ENCODE data around the gene ST6GAL1.

DNA sequence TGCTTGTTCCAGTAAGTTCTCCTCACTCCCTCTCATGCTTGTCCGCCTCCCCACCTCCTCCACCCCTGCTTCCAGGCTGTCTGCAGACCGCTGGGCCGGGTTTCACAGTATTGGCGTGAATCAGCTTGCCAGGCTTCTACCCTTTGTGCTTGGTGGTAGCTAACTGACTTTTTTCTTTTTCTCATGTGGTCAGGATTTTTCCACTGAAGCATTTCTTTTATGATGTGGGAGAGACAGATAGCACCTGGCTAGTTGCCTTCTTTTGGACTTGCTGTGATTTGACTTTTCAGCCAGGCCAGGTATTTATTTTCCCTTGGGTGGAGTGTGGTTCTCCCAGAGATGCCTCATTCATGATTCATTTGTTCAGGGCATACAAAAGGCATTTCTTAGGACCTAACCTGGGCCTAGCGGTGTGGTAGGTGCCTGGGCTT lies 60.6 kb downstream of the ST6GAL1 start:
- TF ChIP-seq, protein P1, sequence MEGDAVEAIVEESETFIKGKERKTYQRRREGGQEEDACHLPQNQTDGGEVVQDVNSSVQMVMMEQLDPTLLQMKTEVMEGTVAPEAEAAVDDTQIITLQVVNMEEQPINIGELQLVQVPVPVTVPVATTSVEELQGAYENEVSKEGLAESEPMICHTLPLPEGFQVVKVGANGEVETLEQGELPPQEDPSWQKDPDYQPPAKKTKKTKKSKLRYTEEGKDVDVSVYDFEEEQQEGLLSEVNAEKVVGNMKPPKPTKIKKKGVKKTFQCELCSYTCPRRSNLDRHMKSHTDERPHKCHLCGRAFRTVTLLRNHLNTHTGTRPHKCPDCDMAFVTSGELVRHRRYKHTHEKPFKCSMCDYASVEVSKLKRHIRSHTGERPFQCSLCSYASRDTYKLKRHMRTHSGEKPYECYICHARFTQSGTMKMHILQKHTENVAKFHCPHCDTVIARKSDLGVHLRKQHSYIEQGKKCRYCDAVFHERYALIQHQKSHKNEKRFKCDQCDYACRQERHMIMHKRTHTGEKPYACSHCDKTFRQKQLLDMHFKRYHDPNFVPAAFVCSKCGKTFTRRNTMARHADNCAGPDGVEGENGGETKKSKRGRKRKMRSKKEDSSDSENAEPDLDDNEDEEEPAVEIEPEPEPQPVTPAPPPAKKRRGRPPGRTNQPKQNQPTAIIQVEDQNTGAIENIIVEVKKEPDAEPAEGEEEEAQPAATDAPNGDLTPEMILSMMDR (IDR thresholded peaks at IDR 0.05): no peak
- no peak for TF ChIP-seq POLR2A (IDR thresholded peaks at IDR 0.05)

Data from heart left ventricle (tissue), 13 donors.